HepG2 (cell line): ENCODE data around the gene PMPCB. TPM values are rescaled to one million over a fixed set of nuclear protein-coding genes. Genes with fewer than 3 reads are reported as not detected.

Experiments used
- ATAC-seq: fragments of 200-7000 bp; cut with Tn5 transposase; 3 replicates; pipeline ENCODE4 v1.9.1; 2020; ENCODE audit warnings: mild to moderate bottlenecking, moderate library complexity
- BruUV-seq: library from RNA; stranded (reverse); fragments of 400-500 nt; replicated peaks from 2 replicates; lab custom pipeline; 2021; lab: Mats Ljungman, UMichigan
- CTCF ChIA-PET: fragments of 300-600 bp; formaldehyde crosslinking; extraction: SDS; loops from one replicate; lab custom pipeline; 2021; ENCODE audit warnings: low total read pairs, inconsistent platforms, low intra/inter-chr PET ratio; lab: Yijun Ruan, JAX
- POLR2A ChIA-PET: fragments of 350-600 bp; sonication (Branson Sonifier 250); formaldehyde crosslinking; loops from one replicate; lab custom pipeline; 2020; ENCODE audit warnings: antibody characterized with exemption, inconsistent platforms; lab: Yijun Ruan, JAX
- DNase-seq: peaks from one replicate; pipeline ENCODE4 v3.0.0-alpha.2; 2015; ENCODE audit warnings: low spot score
- FAIRE-seq: peaks from 3 replicates; lab custom pipeline; 2011; peaks lifted over from hg19 to GRCh38; lab: Jason Lieb, UNC
- H2AFZ ChIP-seq: one replicate; pipeline ENCODE4 v1.6.1; 2011; ENCODE audit warnings: low read length, inconsistent platforms
- H3K27ac ChIP-seq: fragments of 300-600 bp; 3 replicates; pipeline ENCODE4 v1.8.0; 2011; ENCODE audit warnings: mixed run types, mild to moderate bottlenecking, mixed read lengths, low read length, inconsistent platforms; ENCODE audit not compliant: insufficient read depth; ENCODE audit errors: extremely low read length
- H3K27me3 ChIP-seq, 2 experiments: fragments of 200-600 bp in 1 of 2; 2 replicates in 1 of 2; 3 replicates in 1 of 2; pipeline versions ENCODE4 v1.6.0 to v1.8.0; 2011; ENCODE audit warnings: low read length in 2 of 2, mild to moderate bottlenecking in 2 of 2, moderate library complexity in 2 of 2, inconsistent platforms in 1 of 2; ENCODE audit not compliant: insufficient read depth in 2 of 2, control insufficient read depth in 1 of 2
- H3K36me3 ChIP-seq, 2 experiments: fragments of 200-600 bp in 1 of 2; replicated peaks in 1 of 2; 2 replicates in 1 of 2; 3 replicates in 1 of 2; pipeline versions ENCODE4 v1.5.1 to v1.8.0; 2011; ENCODE audit warnings: low read length in 2 of 2, inconsistent platforms in 1 of 2; ENCODE audit not compliant: insufficient read depth in 2 of 2, control insufficient read depth in 1 of 2
- H3K4me1 ChIP-seq: 2 replicates; pipeline ENCODE4 v1.5.1; 2012; ENCODE audit warnings: low read length, inconsistent platforms; ENCODE audit not compliant: insufficient read depth
- H3K4me2 ChIP-seq: 2 replicates; pipeline ENCODE4 v1.6.0; 2011; ENCODE audit warnings: low read depth, low read length, inconsistent platforms
- H3K4me3 ChIP-seq, 3 experiments: fragments of 200-600 bp in 1 of 3; sonication (generic), shearing (Covaris generic) in 1 of 3; replicated peaks in 1 of 3; 2 replicates each; pipeline ENCODE4 v1.5.1; 2011 to 2016; ENCODE audit warnings: low read length in 3 of 3, inconsistent platforms in 2 of 3, low read depth in 2 of 3, mild to moderate bottlenecking in 2 of 3, control low read depth in 1 of 3, mixed read lengths in 1 of 3; ENCODE audit not compliant: insufficient read depth in 1 of 3
- H3K79me2 ChIP-seq: one replicate; pipeline ENCODE4 v1.6.1; 2011; ENCODE audit warnings: low read length, inconsistent platforms; ENCODE audit not compliant: insufficient read depth
- H3K9ac ChIP-seq: 2 replicates; pipeline ENCODE4 v1.6.0; 2011; ENCODE audit warnings: mild to moderate bottlenecking, low read depth, low read length, inconsistent platforms; ENCODE audit not compliant: insufficient read depth
- H3K9me3 ChIP-seq: 2 replicates; pipeline ENCODE4 v1.5.1; 2012; ENCODE audit warnings: mild to moderate bottlenecking, low read length
- H4K20me1 ChIP-seq: 2 replicates; pipeline ENCODE4 v1.6.0; 2011; ENCODE audit warnings: inconsistent platforms, mild to moderate bottlenecking, low read length, moderate library complexity; ENCODE audit not compliant: insufficient read depth
- ESRRA ChIP-seq: sonication (generic); formaldehyde crosslinking; IDR thresholded peaks from 2 replicates; pipeline ENCODE4 v1.5.1; 2020; ENCODE audit warnings: mild to moderate bottlenecking, low read depth, missing genetic modification reagents
- HHEX ChIP-seq: IDR thresholded peaks from 2 replicates; pipeline ENCODE4 v1.6.1; 2016; ENCODE audit warnings: control low read depth
- HNRNPK ChIP-seq: fragments of 200-400 bp; formaldehyde crosslinking; IDR thresholded peaks from 2 replicates; pipeline ENCODE4 v1.6.1; 2018; ENCODE audit warnings: low read length, low read depth, moderate library complexity, mild to moderate bottlenecking; ENCODE audit not compliant: poor library complexity, severe bottlenecking
- IRF1 ChIP-seq: sonication (generic); formaldehyde crosslinking; IDR thresholded peaks from 2 replicates; pipeline ENCODE4 v1.4.0; 2020; ENCODE audit warnings: low read depth, mild to moderate bottlenecking, missing genetic modification reagents
- PHF5A ChIP-seq: IDR thresholded peaks from one replicate; pipeline ENCODE4 v1.6.1; 2018; ENCODE audit warnings: low read depth, missing genetic modification reagents; ENCODE audit not compliant: unreplicated experiment
- PLRG1 ChIP-seq: fragments of 450-650 bp; conservative IDR thresholded peaks from 2 replicates; pipeline ENCODE4 v1.6.1; 2016
- SOX6 ChIP-seq, 2 experiments: fragments of 450-650 bp in 1 of 2; sonication (generic) in 1 of 2; formaldehyde crosslinking in 1 of 2; IDR thresholded peaks; 2 replicates each; pipeline versions ENCODE4 v1.4.0 to v1.6.1; 2017 to 2020; ENCODE audit warnings: antibody characterized with exemption in 1 of 2, mild to moderate bottlenecking in 1 of 2, missing genetic modification reagents in 1 of 2
- U2AF1 ChIP-seq: fragments of 200-400 bp; formaldehyde crosslinking; optimal IDR thresholded peaks from 2 replicates; pipeline ENCODE3; 2017; ENCODE audit warnings: mild to moderate bottlenecking, low read depth, low read length
- ZFP82 ChIP-seq: sonication (generic); formaldehyde crosslinking; IDR thresholded peaks from 2 replicates; pipeline ENCODE4 v1.5.1; 2020; ENCODE audit warnings: mild to moderate bottlenecking, missing genetic modification reagents, borderline replicate concordance
- ZNF160 ChIP-seq: sonication (generic); formaldehyde crosslinking; IDR thresholded peaks from 2 replicates; pipeline ENCODE4 v1.8.0; 2022; ENCODE audit warnings: mild to moderate bottlenecking, inconsistent platforms, missing genetic modification reagents
- ZNF225 ChIP-seq: sonication (generic); formaldehyde crosslinking; IDR thresholded peaks from 2 replicates; pipeline ENCODE4 v1.4.0; 2020; ENCODE audit warnings: mild to moderate bottlenecking, missing genetic modification reagents
- ZNF264 ChIP-seq: sonication (generic); formaldehyde crosslinking; IDR thresholded peaks from 2 replicates; pipeline ENCODE4 v1.4.0; 2020; ENCODE audit warnings: missing genetic modification reagents
- ZNF512B ChIP-seq: sonication (generic); formaldehyde crosslinking; IDR thresholded peaks from 2 replicates; pipeline ENCODE4 v1.5.1; 2020; ENCODE audit warnings: missing genetic modification reagents, mild to moderate bottlenecking, borderline replicate concordance
- ZNF558 ChIP-seq: sonication (generic); formaldehyde crosslinking; IDR thresholded peaks from 2 replicates; pipeline ENCODE4 v1.9.0; 2022; ENCODE audit warnings: mild to moderate bottlenecking, missing genetic modification reagents, borderline replicate concordance
- ZNF792 ChIP-seq: IDR thresholded peaks from 2 replicates; pipeline ENCODE4 v1.6.1; 2016
- WGBS: methylation state at CpG from one replicate; pipeline ENCODE4 v1.1.6; 2017; ENCODE audit warnings: low lambda C conversion rate; 5-methylcytosine and 5-hydroxymethylcytosine counted together
- in situ Hi-C: cut with HindIII; loops from 2 replicates; pipeline ENCODE4 v1.10.0; 2017; ENCODE audit warnings: low pct_unique_long_range_greater_than_20kb; ENCODE audit not compliant: extremely low pct_ligation_motif_present
- intact Hi-C: fragments of 100-400 bp; cut with micrococcal nuclease; formaldehyde crosslinking; loops from one replicate; pipeline ENCODE4 v1.10.0; 2022; ENCODE audit not compliant: unreplicated experiment
- polyA plus RNA-seq, 8 experiments: library from polyadenylated mRNA; depleted of rRNA in 3 of 8; stranded (reverse) in 7 of 8; unstranded in 1 of 8; fragments of >200 nt; fragmentation: Illumina TruSeq in 4 of 8; extraction: Trizol in 4 of 8; gene quantifications; 2 replicates each; pipeline versions ENCODE4 v1.2.1 to v1.2.3, GENCODE V29; 2011 to 2016; ENCODE audit warnings: low read depth in 4 of 8, missing spikeins in 1 of 8, mixed read lengths in 1 of 8; ENCODE audit not compliant: insufficient read depth in 1 of 8
- total RNA-seq, 5 experiments: library from RNA; depleted of rRNA; stranded (reverse); fragments of >200 nt; fragmentation: Illumina TruSeq; extraction: Trizol; gene quantifications; 2 replicates each; pipeline ENCODE4 v1.2.3, GENCODE V29; 2016; ENCODE audit warnings: low read depth in 1 of 5
- TF ChIP-seq, protein P1 (sequence below): sonication (generic); formaldehyde crosslinking; conservative IDR thresholded peaks from 2 replicates; pipeline ENCODE4 v1.4.0; 2020; ENCODE audit warnings: missing genetic modification reagents
- TF ChIP-seq, protein P2 (sequence below): sonication (generic); formaldehyde crosslinking; IDR thresholded peaks from 2 replicates; pipeline ENCODE4 v1.8.1; 2023; ENCODE audit warnings: mild to moderate bottlenecking, moderate library complexity, missing genetic modification reagents

PMPCB gene
- total and polyA plus RNA-seq, 2 of the 13 experiments (the other 11 are each of a cell fraction or from before 2014, with no cell fraction given), result 80.8 to 124 TPM

DNA sequence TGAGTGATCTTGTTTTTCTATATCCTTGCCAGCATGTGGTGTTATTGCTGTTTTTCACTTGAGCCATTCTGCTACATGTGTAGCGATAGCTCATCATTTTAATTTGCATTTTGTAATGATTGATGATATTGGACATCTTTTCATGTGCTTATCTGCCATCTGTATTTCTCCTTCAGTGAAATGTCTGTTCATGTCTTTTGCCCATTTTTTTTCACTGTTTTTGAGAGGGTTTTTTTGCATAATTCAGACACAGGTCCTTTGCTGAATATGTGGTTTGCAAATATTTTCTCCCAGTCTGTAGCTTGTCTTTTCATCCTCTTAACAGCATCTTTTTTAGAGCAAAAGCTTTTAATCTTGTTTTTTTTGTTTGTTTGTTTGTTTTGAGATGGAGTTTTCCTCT, 3.7 kb upstream of the PMPCB start:
- Histone ChIP-seq H3K4me1 (peaks cover 11% of the 10 kb centered on the region), H2AFZ (no peak overlapping the region), H3K4me3 (no peak overlapping the region), H4K20me1 (no peaks in the 10 kb centered on the region), H3K27ac (no peak overlapping the region), H3K79me2 (peaks cover 12% of the 10 kb centered on the region), H3K9me3 (no peaks in the 10 kb centered on the region), H3K27me3 (peaks cover 0 to 5% of the 10 kb centered on the region in 2 experiments; a peak in 1 of 5 replicates), H3K4me2 (no peak overlapping the region), H3K9ac (no peak overlapping the region), H3K36me3 (no peaks in the 10 kb centered on the region)
- no peak for FAIRE-seq
- POLR2A ChIA-PET, result no interaction called here
- CTCF ChIA-PET, result no interaction called here
- no peak for ATAC-seq
- BruUV-seq, result no TSS peak
- intact Hi-C loops (no loop called here), in situ Hi-C loops (no loop called here)
- TF ChIP-seq, protein P1, sequence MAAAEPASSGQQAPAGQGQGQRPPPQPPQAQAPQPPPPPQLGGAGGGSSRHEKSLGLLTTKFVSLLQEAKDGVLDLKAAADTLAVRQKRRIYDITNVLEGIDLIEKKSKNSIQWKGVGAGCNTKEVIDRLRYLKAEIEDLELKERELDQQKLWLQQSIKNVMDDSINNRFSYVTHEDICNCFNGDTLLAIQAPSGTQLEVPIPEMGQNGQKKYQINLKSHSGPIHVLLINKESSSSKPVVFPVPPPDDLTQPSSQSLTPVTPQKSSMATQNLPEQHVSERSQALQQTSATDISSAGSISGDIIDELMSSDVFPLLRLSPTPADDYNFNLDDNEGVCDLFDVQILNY (CRISPR knock-in tag), result no peak
- no peak for TF ChIP-seq PLRG1
- TF ChIP-seq ZNF225 (CRISPR knock-in tag), result no peak
- TF ChIP-seq ZNF792 (CRISPR knock-in tag), result no peak
- no peak for TF ChIP-seq ZNF512B (CRISPR knock-in tag)
- TF ChIP-seq ZNF558 (CRISPR knock-in tag), result no peak
- TF ChIP-seq U2AF1, result no peak
- no peak for TF ChIP-seq ZNF160 (CRISPR knock-in tag)
- TF ChIP-seq, protein P2, sequence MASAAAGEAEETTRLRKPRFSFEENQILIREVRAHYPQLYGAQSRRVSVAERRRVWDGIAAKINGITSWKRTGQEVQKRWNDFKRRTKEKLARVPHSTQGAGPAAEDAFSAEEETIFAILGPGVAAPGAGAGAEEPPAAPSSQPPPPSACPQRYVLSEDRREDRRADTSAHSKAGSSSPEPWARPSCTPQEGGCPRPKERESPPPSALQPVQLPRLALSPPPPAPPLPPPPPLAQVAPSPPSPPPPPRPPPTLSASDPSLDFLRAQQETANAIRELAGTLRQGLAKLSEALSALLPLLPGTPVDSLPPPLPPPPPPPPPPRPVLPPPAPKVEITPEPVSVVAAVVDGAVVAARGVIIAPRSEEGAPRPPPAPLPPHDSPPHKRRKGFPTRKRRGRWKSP, result no peak
- no peak for TF ChIP-seq IRF1 (CRISPR knock-in tag)
- TF ChIP-seq SOX6 (IDR thresholded peaks at IDR 0.05), result no peak
- TF ChIP-seq SOX6 (CRISPR knock-in tag; IDR thresholded peaks at IDR 0.05), result no peak
- no peak for TF ChIP-seq ZNF264 (CRISPR knock-in tag)
- no peak for TF ChIP-seq ZFP82 (CRISPR knock-in tag)
- TF ChIP-seq HHEX (CRISPR knock-in tag), result no peak
- TF ChIP-seq PHF5A, result no peak
- no peak for TF ChIP-seq HNRNPK
- no peak for TF ChIP-seq ESRRA
- 75% methylated on average over 1 of the region's 1 CpG for WGBS
- DNase-seq, result no peak
